Measurements from ENCODE around the gene S100A8. TPM values are rescaled to one million over a fixed set of nuclear protein-coding genes. Genes with fewer than 3 reads are reported as not detected.
"Not testable (repeated sequence)": the region's sequence is repeated elsewhere in the genome, so short reads cannot be mapped to it uniquely, and the experiment has no call there.

The S100A8 gene
- total RNA-seq, 1 experiment from 2014 or later = not detected

DNA sequence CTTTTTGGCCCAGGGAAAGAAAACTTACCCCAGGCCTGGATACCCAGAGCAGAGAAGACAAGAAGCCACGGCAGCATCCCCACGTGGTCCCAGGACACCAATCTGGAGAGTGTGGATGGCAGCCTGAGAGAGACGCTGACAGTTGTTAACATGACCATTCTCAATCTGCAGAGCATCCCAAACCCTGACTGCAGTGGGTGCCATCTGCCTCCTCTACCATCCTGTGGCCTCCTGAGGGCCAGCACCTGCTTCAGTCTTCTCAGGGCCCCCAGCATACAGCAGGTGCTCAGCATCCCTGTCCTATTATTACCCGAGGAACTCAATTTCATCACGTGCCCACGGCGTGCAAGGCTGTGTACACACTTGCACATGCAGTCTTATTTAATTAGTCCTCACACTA is 43.0 kb downstream of the S100A8 start:
- no peak for ATAC-seq
- H3K36me3 ChIP-seq (ENCODE audit: control insufficient read depth, insufficient read depth, low read length) = no peaks in the 10 kb centered on the region
- ChIA-PET CTCF (no interaction called here), POLR2A (no interaction called here)
- BruUV-seq (replicated peaks) = no TSS peak
- in situ Hi-C loops (cut with HindIII; ENCODE audit: low pct_unique_long_range_greater_than_20kb, low sequenced_read_pairs) (no loop called here), intact Hi-C loops (cut with micrococcal nuclease; ENCODE audit: unreplicated experiment) (no loop called here)
- TF ChIP-seq SIN3A (IDR thresholded peaks at IDR 0.05; ENCODE audit: borderline replicate concordance, insufficient read depth, low read depth, low read length) (no peak), TCF7L2 (IDR thresholded peaks at IDR 0.05; ENCODE audit: low read depth, low read length) (no peak), POLR2AphosphoS5 (IDR thresholded peaks at IDR 0.05; ENCODE audit: low read depth, low read length) (no peak)
- TF ChIP-seq, protein P1, sequence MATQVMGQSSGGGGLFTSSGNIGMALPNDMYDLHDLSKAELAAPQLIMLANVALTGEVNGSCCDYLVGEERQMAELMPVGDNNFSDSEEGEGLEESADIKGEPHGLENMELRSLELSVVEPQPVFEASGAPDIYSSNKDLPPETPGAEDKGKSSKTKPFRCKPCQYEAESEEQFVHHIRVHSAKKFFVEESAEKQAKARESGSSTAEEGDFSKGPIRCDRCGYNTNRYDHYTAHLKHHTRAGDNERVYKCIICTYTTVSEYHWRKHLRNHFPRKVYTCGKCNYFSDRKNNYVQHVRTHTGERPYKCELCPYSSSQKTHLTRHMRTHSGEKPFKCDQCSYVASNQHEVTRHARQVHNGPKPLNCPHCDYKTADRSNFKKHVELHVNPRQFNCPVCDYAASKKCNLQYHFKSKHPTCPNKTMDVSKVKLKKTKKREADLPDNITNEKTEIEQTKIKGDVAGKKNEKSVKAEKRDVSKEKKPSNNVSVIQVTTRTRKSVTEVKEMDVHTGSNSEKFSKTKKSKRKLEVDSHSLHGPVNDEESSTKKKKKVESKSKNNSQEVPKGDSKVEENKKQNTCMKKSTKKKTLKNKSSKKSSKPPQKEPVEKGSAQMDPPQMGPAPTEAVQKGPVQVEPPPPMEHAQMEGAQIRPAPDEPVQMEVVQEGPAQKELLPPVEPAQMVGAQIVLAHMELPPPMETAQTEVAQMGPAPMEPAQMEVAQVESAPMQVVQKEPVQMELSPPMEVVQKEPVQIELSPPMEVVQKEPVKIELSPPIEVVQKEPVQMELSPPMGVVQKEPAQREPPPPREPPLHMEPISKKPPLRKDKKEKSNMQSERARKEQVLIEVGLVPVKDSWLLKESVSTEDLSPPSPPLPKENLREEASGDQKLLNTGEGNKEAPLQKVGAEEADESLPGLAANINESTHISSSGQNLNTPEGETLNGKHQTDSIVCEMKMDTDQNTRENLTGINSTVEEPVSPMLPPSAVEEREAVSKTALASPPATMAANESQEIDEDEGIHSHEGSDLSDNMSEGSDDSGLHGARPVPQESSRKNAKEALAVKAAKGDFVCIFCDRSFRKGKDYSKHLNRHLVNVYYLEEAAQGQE (IDR thresholded peaks at IDR 0.05; ENCODE audit: insufficient read depth in 1 of 2, low read depth in 2 of 2, low read length in 1 of 2) = no peak
- TF ChIP-seq, protein P2, sequence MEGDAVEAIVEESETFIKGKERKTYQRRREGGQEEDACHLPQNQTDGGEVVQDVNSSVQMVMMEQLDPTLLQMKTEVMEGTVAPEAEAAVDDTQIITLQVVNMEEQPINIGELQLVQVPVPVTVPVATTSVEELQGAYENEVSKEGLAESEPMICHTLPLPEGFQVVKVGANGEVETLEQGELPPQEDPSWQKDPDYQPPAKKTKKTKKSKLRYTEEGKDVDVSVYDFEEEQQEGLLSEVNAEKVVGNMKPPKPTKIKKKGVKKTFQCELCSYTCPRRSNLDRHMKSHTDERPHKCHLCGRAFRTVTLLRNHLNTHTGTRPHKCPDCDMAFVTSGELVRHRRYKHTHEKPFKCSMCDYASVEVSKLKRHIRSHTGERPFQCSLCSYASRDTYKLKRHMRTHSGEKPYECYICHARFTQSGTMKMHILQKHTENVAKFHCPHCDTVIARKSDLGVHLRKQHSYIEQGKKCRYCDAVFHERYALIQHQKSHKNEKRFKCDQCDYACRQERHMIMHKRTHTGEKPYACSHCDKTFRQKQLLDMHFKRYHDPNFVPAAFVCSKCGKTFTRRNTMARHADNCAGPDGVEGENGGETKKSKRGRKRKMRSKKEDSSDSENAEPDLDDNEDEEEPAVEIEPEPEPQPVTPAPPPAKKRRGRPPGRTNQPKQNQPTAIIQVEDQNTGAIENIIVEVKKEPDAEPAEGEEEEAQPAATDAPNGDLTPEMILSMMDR (IDR thresholded peaks at IDR 0.05) = no peak
- DNase-seq (ENCODE audit: low read depth, low spot score) = no peak
- H3K27ac ChIP-seq (ENCODE audit: low read length) = no peak overlapping the region
- H3K27me3 ChIP-seq (ENCODE audit: control insufficient read depth, insufficient read depth, low read length) = peaks cover 14% of the 10 kb centered on the region
- H3K4me1 ChIP-seq (ENCODE audit: control insufficient read depth, insufficient read depth, low read length) = peaks cover 7% of the 10 kb centered on the region; the same call in 1 of the 2 replicates
- no peaks in the 10 kb centered on the region for H3K9me3 ChIP-seq (ENCODE audit: control insufficient read depth, insufficient read depth, low read depth, low read length)
- no peak overlapping the region for H3K4me3 ChIP-seq (ENCODE audit: low read depth in 2 of 2, low read length in 2 of 2)

DNA sequence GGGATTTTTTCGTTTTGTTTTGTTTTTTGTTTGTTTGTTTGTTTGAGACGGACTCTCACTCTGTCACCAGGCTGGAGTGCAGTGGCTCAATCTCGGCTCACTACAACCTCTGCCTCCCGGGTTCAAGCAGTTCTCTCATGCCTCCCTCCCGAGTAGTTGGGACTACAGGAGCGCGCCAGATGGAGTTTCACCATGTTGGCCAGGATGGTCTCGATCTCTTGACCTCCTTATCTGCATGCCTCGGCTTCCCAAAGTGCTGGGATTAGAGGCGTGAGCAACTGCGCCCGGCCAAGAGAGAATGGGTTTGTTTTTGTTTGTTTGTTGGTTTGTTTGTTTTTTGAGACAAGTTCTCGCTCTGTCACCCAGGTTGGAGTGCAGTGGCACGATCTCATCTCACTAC is 43.8 kb downstream of the S100A8 start:
- H3K36me3 ChIP-seq (ENCODE audit: control insufficient read depth, insufficient read depth, low read length); H3K4me3 ChIP-seq (ENCODE audit: low read depth in 2 of 2, low read length in 2 of 2); POLR2A ChIA-PET; BruUV-seq (replicated peaks); H3K27ac ChIP-seq (ENCODE audit: low read length); CTCF ChIA-PET; intact Hi-C loops (cut with micrococcal nuclease; ENCODE audit: unreplicated experiment); in situ Hi-C loops (cut with HindIII; ENCODE audit: low pct_unique_long_range_greater_than_20kb, low sequenced_read_pairs); DNase-seq (ENCODE audit: low read depth, low spot score); ATAC-seq; H3K9me3 ChIP-seq (ENCODE audit: control insufficient read depth, insufficient read depth, low read depth, low read length); H3K4me1 ChIP-seq (ENCODE audit: control insufficient read depth, insufficient read depth, low read length): not testable (repeated sequence)
- H3K27me3 ChIP-seq (ENCODE audit: control insufficient read depth, insufficient read depth, low read length) = peaks cover 15% of the 10 kb centered on the region

DNA sequence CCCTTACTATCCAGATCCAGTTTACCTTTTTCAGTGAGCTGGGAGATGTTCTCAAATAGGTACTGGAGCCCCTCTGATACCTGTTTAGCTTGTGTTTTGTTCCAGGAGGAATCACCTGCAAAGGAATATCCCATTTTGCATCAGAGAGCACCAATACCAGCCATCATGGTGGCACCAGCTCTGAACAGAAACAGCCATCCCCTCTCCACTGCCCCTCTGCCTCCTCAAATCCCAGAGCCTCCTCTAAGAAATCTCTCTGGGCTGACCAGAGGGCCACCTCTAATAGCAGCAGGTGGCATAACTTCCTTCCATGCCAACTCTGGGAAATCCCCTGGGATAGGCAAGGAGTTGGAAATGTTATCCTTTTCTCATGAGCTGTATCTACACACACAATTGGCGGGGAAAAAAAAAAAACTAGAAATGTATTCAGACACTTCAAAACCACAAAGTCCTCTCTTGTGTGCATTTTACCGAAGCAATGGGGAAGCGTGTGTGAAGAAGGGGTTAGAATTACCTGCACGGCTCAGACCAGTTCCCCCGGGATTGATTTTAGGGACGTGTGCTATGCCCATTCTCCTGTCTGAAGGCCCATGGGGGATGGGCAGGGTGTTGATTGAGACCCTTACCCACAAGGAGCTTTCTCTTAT is 44.7 kb downstream of the S100A8 start:
- peaks cover 10% of the 10 kb centered on the region for H3K27me3 ChIP-seq (ENCODE audit: control insufficient read depth, insufficient read depth, low read length)
- ChIA-PET CTCF (no interaction called here), POLR2A (no interaction called here)
- no peak overlapping the region for H3K27ac ChIP-seq (ENCODE audit: low read length)
- in situ Hi-C loops (cut with HindIII; ENCODE audit: low pct_unique_long_range_greater_than_20kb, low sequenced_read_pairs) = no loop called here
- intact Hi-C loops (cut with micrococcal nuclease; ENCODE audit: unreplicated experiment) = no loop called here
- no peak overlapping the region for H3K4me3 ChIP-seq (ENCODE audit: low read depth in 2 of 2, low read length in 2 of 2)
- peaks cover 7% of the 10 kb centered on the region; the same call in 1 of the 2 replicates for H3K4me1 ChIP-seq (ENCODE audit: control insufficient read depth, insufficient read depth, low read length)
- H3K9me3 ChIP-seq (ENCODE audit: control insufficient read depth, insufficient read depth, low read depth, low read length) = no peaks in the 10 kb centered on the region
- BruUV-seq (replicated peaks) = no TSS peak
- no peaks in the 10 kb centered on the region for H3K36me3 ChIP-seq (ENCODE audit: control insufficient read depth, insufficient read depth, low read length)
- ATAC-seq = no peak
- DNase-seq (ENCODE audit: low read depth, low spot score) = no peak
- no peak for TF ChIP-seq POLR2AphosphoS5 (IDR thresholded peaks at IDR 0.05; ENCODE audit: low read depth, low read length)
- no peak for TF ChIP-seq SIN3A (IDR thresholded peaks at IDR 0.05; ENCODE audit: borderline replicate concordance, insufficient read depth, low read depth, low read length)
